Neuron (in vitro differentiated cells): ENCODE measurements around the gene PPIE.
"Not testable (repeated sequence)": the region's sequence is repeated elsewhere in the genome, so short reads cannot be mapped to it uniquely, and the experiment has no call there.

ENCODE experiments used
- H2AFZ ChIP-seq: one replicate; pipeline ENCODE4 v1.6.1; 2013; ENCODE audit warnings: low read depth, mild to moderate bottlenecking, inconsistent platforms, low read length, moderate library complexity
- H3K27me3 ChIP-seq: one replicate; pipeline ENCODE4 v1.6.1; 2013; ENCODE audit warnings: low read length; ENCODE audit not compliant: insufficient read depth
- H3K36me3 ChIP-seq: one replicate; pipeline ENCODE4 v1.6.1; 2013; ENCODE audit warnings: low read length; ENCODE audit not compliant: insufficient read depth
- H3K4me1 ChIP-seq: one replicate; pipeline ENCODE4 v1.6.1; 2013; ENCODE audit warnings: low read length; ENCODE audit not compliant: insufficient read depth
- H3K4me3 ChIP-seq: 2 replicates; pipeline ENCODE4 v1.5.1; 2013; ENCODE audit warnings: mild to moderate bottlenecking, low read length, moderate library complexity
- H3K9me3 ChIP-seq: one replicate; pipeline ENCODE4 v1.6.1; 2013; ENCODE audit warnings: low read length

The PPIE gene

GRCh38 chr1:39769502-39769901, 30.8 kb downstream of the PPIE start:
- not testable (repeated sequence) for H3K4me1 ChIP-seq, H2AFZ ChIP-seq, H3K27me3 ChIP-seq, H3K4me3 ChIP-seq, H3K36me3 ChIP-seq, H3K9me3 ChIP-seq

GRCh38 chr1:39770100-39771021, 31.7 kb downstream of the PPIE start:
- H3K4me3 ChIP-seq, H3K36me3 ChIP-seq, H3K9me3 ChIP-seq, H3K4me1 ChIP-seq, H3K27me3 ChIP-seq, H2AFZ ChIP-seq: not testable (repeated sequence)

GRCh38 chr1:39771022-39771532, 32.4 kb downstream of the PPIE start, which contains the start of gene OXCT2:
OXCT2 (minus strand) TSS chr1:39771348; CDS start chr1:39771255, 93 bp downstream.
- not testable (repeated sequence) for H3K36me3 ChIP-seq, H2AFZ ChIP-seq, H3K9me3 ChIP-seq, H3K4me3 ChIP-seq, H3K27me3 ChIP-seq, H3K4me1 ChIP-seq

GRCh38 chr1:39773369-39773979, 34.8 kb downstream of the PPIE start:
- not testable (repeated sequence) for H3K9me3 ChIP-seq, H2AFZ ChIP-seq, H3K4me1 ChIP-seq, H3K4me3 ChIP-seq, H3K27me3 ChIP-seq, H3K36me3 ChIP-seq

GRCh38 chr1:39775141-39775540, 36.5 kb downstream of the PPIE start:
- peaks cover 16% of the 10 kb centered on the region for H3K27me3 ChIP-seq
- not testable (repeated sequence) for H3K36me3 ChIP-seq, H2AFZ ChIP-seq, H3K4me1 ChIP-seq, H3K4me3 ChIP-seq, H3K9me3 ChIP-seq

- peaks cover 19% of the 10 kb centered on the region for H3K27me3 ChIP-seq
- not testable (repeated sequence) for H3K9me3 ChIP-seq, H3K36me3 ChIP-seq, H2AFZ ChIP-seq, H3K4me1 ChIP-seq, H3K4me3 ChIP-seq
These were observed 37.2 kb downstream of the PPIE start for GRCh38 chr1:39775676-39776399.

- peaks cover 19% of the 10 kb centered on the region for H3K27me3 ChIP-seq
- H3K4me3 ChIP-seq, result no peak overlapping the region
- H3K4me1 ChIP-seq, result no peaks in the 10 kb centered on the region
- H3K9me3 ChIP-seq, result no peaks in the 10 kb centered on the region
- H2AFZ ChIP-seq, result no peak overlapping the region
- H3K36me3 ChIP-seq, result no peaks in the 10 kb centered on the region
These were observed 37.7 kb downstream of the PPIE start for GRCh38 chr1:39776400-39776713.

GRCh38 chr1:39776886-39777285, 38.2 kb downstream of the PPIE start:
- Histone ChIP-seq H2AFZ (no peak overlapping the region), H3K27me3 (peaks cover 19% of the 10 kb centered on the region), H3K36me3 (no peaks in the 10 kb centered on the region), H3K9me3 (no peaks in the 10 kb centered on the region), H3K4me3 (no peak overlapping the region), H3K4me1 (no peaks in the 10 kb centered on the region)

GRCh38 chr1:39777306-39777705, 38.6 kb downstream of the PPIE start:
- Histone ChIP-seq H3K4me3 (no peak overlapping the region), H2AFZ (no peak overlapping the region), H3K36me3 (no peaks in the 10 kb centered on the region), H3K4me1 (no peaks in the 10 kb centered on the region), H3K9me3 (no peaks in the 10 kb centered on the region), H3K27me3 (peaks cover 19% of the 10 kb centered on the region)

GRCh38 chr1:39777896-39778295, 39.2 kb downstream of the PPIE start:
- peaks cover 19% of the 10 kb centered on the region for H3K27me3 ChIP-seq
- not testable (repeated sequence) for H3K4me3 ChIP-seq, H3K36me3 ChIP-seq, H3K9me3 ChIP-seq, H3K4me1 ChIP-seq, H2AFZ ChIP-seq

- not testable (repeated sequence) for H3K36me3 ChIP-seq, H2AFZ ChIP-seq, H3K9me3 ChIP-seq
These were observed 39.9 kb downstream of the PPIE start for GRCh38 chr1:39778463-39779099.

GRCh38 chr1:39779137-39779536, 40.5 kb downstream of the PPIE start:
- Histone ChIP-seq H3K27me3 (peaks cover 19% of the 10 kb centered on the region), H3K36me3 (no peaks in the 10 kb centered on the region), H3K4me3 (no peak overlapping the region), H3K4me1 (no peaks in the 10 kb centered on the region), H2AFZ (no peak overlapping the region), H3K9me3 (no peaks in the 10 kb centered on the region)

More at GRCh38 chr1:39778463-39779099, 39.9 kb downstream of the PPIE start:
- not testable (repeated sequence) for H3K4me3 ChIP-seq, H3K4me1 ChIP-seq
- H3K27me3 ChIP-seq, result peaks cover 19% of the 10 kb centered on the region

- Histone ChIP-seq H2AFZ (no peak overlapping the region), H3K27me3 (peaks cover 19% of the 10 kb centered on the region), H3K4me3 (no peak overlapping the region), H3K9me3 (no peaks in the 10 kb centered on the region), H3K4me1 (no peaks in the 10 kb centered on the region), H3K36me3 (no peaks in the 10 kb centered on the region)
These were observed 41.1 kb downstream of the PPIE start for GRCh38 chr1:39779821-39780220.
